Spleen (tissue), 11 donors: ENCODE data around the gene KRT73. TPM values are rescaled to one million over a fixed set of nuclear protein-coding genes. Genes with fewer than 3 reads are reported as not detected.

ENCODE experiments used
- DNase-seq: peaks from one replicate; pipeline ENCODE4 v3.0.0-alpha.2; 2020
- H3K27ac ChIP-seq, 8 donors: fragments of 200-600 bp; sonication (generic) in 7 of 8; 1 replicate in 4 of 8; 2 replicates in 4 of 8; pipeline versions ENCODE4 v1.5.0 to v1.8.0; 2016 to 2021; ENCODE audit warnings: inconsistent platforms in 4 of 8, mild to moderate bottlenecking in 4 of 8, moderate library complexity in 1 of 8
- H3K27me3 ChIP-seq, 7 donors: fragments of 200-600 bp; sonication (generic) in 6 of 7; replicated peaks in 1 of 7; 1 replicate in 4 of 7; 2 replicates in 3 of 7; pipeline versions ENCODE4 v1.5.0 to v1.8.0; 2016 to 2021; ENCODE audit warnings: inconsistent platforms in 3 of 7, mild to moderate bottlenecking in 1 of 7
- H3K36me3 ChIP-seq, 6 donors: fragments of 200-600 bp; sonication (generic) in 5 of 6; 1 replicate in 4 of 6; 2 replicates in 2 of 6; pipeline versions ENCODE4 v1.5.0 to v1.8.0; 2016 to 2021; ENCODE audit warnings: inconsistent platforms in 2 of 6
- H3K4me1 ChIP-seq, 6 donors: fragments of 200-600 bp; sonication (generic) in 5 of 6; 1 replicate in 3 of 6; 2 replicates in 3 of 6; pipeline versions ENCODE4 v1.5.0 to v1.8.0; 2016 to 2021; ENCODE audit warnings: inconsistent platforms in 3 of 6
- H3K4me3 ChIP-seq, 8 donors: fragments of 200-600 bp; sonication (generic) in 7 of 8; 1 replicate in 4 of 8; 2 replicates in 4 of 8; pipeline versions ENCODE4 v1.5.0 to v1.8.0; 2016 to 2021; ENCODE audit warnings: inconsistent platforms in 4 of 8, mild to moderate bottlenecking in 4 of 8, moderate library complexity in 2 of 8
- H3K9me3 ChIP-seq, 8 donors: fragments of 200-600 bp; sonication (generic) in 7 of 8; 1 replicate in 4 of 8; 2 replicates in 4 of 8; pipeline versions ENCODE4 v1.5.0 to v1.8.0; 2016 to 2021; ENCODE audit warnings: inconsistent platforms in 4 of 8
- CTCF ChIP-seq, 11 experiments: fragments of 200-600 bp in 7 of 11; fragments of 450-650 bp in 4 of 11; sonication (generic) in 4 of 11; IDR thresholded peaks in 8 of 11; conservative IDR thresholded peaks in 3 of 11; 1 replicate in 7 of 11; 2 replicates in 4 of 11; pipeline versions ENCODE4 v1.4.0 to v1.8.0; 2016 to 2021; ENCODE audit warnings: antibody characterized with exemption in 11 of 11, inconsistent platforms in 4 of 11, mild to moderate bottlenecking in 1 of 11
- POLR2A ChIP-seq, 3 donors: fragments of 450-650 bp; IDR thresholded peaks; one replicate each; pipeline ENCODE4 v1.5.1; 2017; ENCODE audit warnings: antibody characterized with exemption in 3 of 3, mild to moderate bottlenecking in 1 of 3
- POLR2AphosphoS5 ChIP-seq, 3 donors: sonication (generic); formaldehyde crosslinking; IDR thresholded peaks; one replicate each; pipeline ENCODE4 v1.5.1; 2017; ENCODE audit warnings: antibody characterized with exemption in 3 of 3
- WGBS, 5 donors: extraction: QIAGEN DNeasy Blood & Tissue Kit in 3 of 5; methylation state at CpG; one replicate each; pipeline versions ENCODE4 v1.1.5 to v1.1.7; 2013 to 2018; 5-methylcytosine and 5-hydroxymethylcytosine counted together
- intact Hi-C: fragments of 100-400 bp; cut with DNase I; formaldehyde crosslinking; loops from one replicate; pipeline ENCODE4 v1.15.0; 2023; ENCODE audit warnings: low total_unique reads
- polyA plus RNA-seq, 3 donors: library from polyadenylated mRNA; stranded (reverse); fragments of 200-250 nt; gene quantifications; one replicate each; pipeline ENCODE4 v1.2.1, GENCODE V29; 2013
- total RNA-seq, 7 donors: library from RNA; depleted of rRNA in 3 of 7; stranded (reverse); fragments of >200 nt in 3 of 7; fragmentation: NEBNext Ultra II Directional in 4 of 7; extraction: Animal tissue kit (Norgen Biotek cat#: 25700) in 4 of 7; gene quantifications; one replicate each; pipeline versions ENCODE4 v1.1.0 to v1.2.1, GENCODE V29; 2016 to 2021
- donor health status: healthy with polysubstance abuse.
- donor health status: DM: no; HTN: no; CAD: no; lungs with moderate emphysema.
- donor health status: DM: no; HTN: no; CAD: no.
- donor health status: Bipolar disorder and iron deficiency.
- donor health status: healthy.
- donor health status: DM: no; HTN: no; CAD: no.
- donor health status: DM: yes; HTN: yes; CAD: no.

KRT73 gene
- total and polyA plus RNA-seq, 10 donors, result 0.04 to 1.4 (median 0.36) TPM

GRCh38 chr12:52651726-52652261 lies 33.4 kb upstream of the KRT73 start, which contains the start of gene KRT2:
KRT2 (minus strand) TSS chr12:52652211; CDS start chr12:52652142, 69 bp downstream.
- DNase-seq, result peak; percentile 54
- 91 to 97% (median 93%) methylated on average over 16 of the region's 16 CpGs for WGBS, 5 donors

GRCh38 chr12:52650520-52651081 lies 32.2 kb upstream of the KRT73 start:
- intact Hi-C loops, result no loop called here
- Histone ChIP-seq H3K36me3 (no peaks in the 10 kb centered on the region), H3K9me3 (peaks cover 0 to 8% (median 0%) of the 10 kb centered on the region in 8 donors), H3K27me3 (peaks cover 0 to 5% (median 0%) of the 10 kb centered on the region in 7 donors), H3K27ac (peak overlapping the region in 5 of 8 donors; percentile 21 to 46 (median 26)), H3K4me1 (peaks cover 0 to 11% (median 0%) of the 10 kb centered on the region in 6 donors), H3K4me3 (no peak overlapping the region)
- TF ChIP-seq CTCF (IDR thresholded peaks at IDR 0.05 in 8 of 11, conservative IDR thresholded peaks at IDR 0.05 in 3 of 11), result no peak
- TF ChIP-seq POLR2AphosphoS5 (IDR thresholded peaks at IDR 0.05), result no peak
- TF ChIP-seq POLR2A (IDR thresholded peaks at IDR 0.05), result no peak
- WGBS, 5 donors, result 64 to 75% (median 69%) methylated on average over 12 of the region's 12 CpGs
- peak; percentile 60 for DNase-seq

More at GRCh38 chr12:52651726-52652261, 33.4 kb upstream of the KRT73 start, which contains the start of gene KRT2:
- intact Hi-C loops, result no loop called here
- H3K27me3 ChIP-seq, result peaks cover 0 to 5% (median 0%) of the 10 kb centered on the region in 7 donors
- H3K27ac ChIP-seq, result peak within 1 kb of the TSS in 4 of 8 donors; percentile 23 to 46 (median 32)
- H3K4me1 ChIP-seq, result no peaks in the 10 kb centered on the region
- peaks cover 0 to 8% (median 0%) of the 10 kb centered on the region in 8 donors for H3K9me3 ChIP-seq
- H3K4me3 ChIP-seq, result no peak within 1 kb of the TSS
- H3K36me3 ChIP-seq, result no peaks in the 10 kb centered on the region
- TF ChIP-seq POLR2A (IDR thresholded peaks at IDR 0.05) (no peak), CTCF (IDR thresholded peaks at IDR 0.05 in 8 of 11, conservative IDR thresholded peaks at IDR 0.05 in 3 of 11) (no peak), POLR2AphosphoS5 (IDR thresholded peaks at IDR 0.05) (no peak)

- H3K36me3 ChIP-seq, result no peaks in the 10 kb centered on the region
- no peak overlapping the region for H3K27ac ChIP-seq
- H3K9me3 ChIP-seq, result peaks cover 0 to 8% (median 0%) of the 10 kb centered on the region in 8 donors
- H3K27me3 ChIP-seq, result peaks cover 0 to 6% (median 0%) of the 10 kb centered on the region in 7 donors
- H3K4me3 ChIP-seq, result no peak overlapping the region
- TF ChIP-seq POLR2A (IDR thresholded peaks at IDR 0.05), result no peak
- TF ChIP-seq CTCF (IDR thresholded peaks at IDR 0.05 in 8 of 11, conservative IDR thresholded peaks at IDR 0.05 in 3 of 11), result no peak
- no peak for TF ChIP-seq POLR2AphosphoS5 (IDR thresholded peaks at IDR 0.05)
- 63 to 77% (median 67%) methylated on average over 6 of the region's 6 CpGs for WGBS, 5 donors
- intact Hi-C loops, result no loop called here
- no peak for DNase-seq
- H3K4me1 ChIP-seq, result peaks cover 0 to 13% (median 0%) of the 10 kb centered on the region in 6 donors
Observed at GRCh38 chr12:52649066-52649465, 30.7 kb upstream of the KRT73 start.

GRCh38 chr12:52648012-52648550 lies 29.7 kb upstream of the KRT73 start:
- intact Hi-C loops, result no loop called here
- Histone ChIP-seq H3K27me3 (peaks cover 0 to 6% (median 0%) of the 10 kb centered on the region in 7 donors), H3K4me3 (no peak overlapping the region), H3K4me1 (peaks cover 0 to 13% (median 0%) of the 10 kb centered on the region in 6 donors), H3K36me3 (no peaks in the 10 kb centered on the region), H3K27ac (no peak overlapping the region), H3K9me3 (peaks cover 0 to 8% (median 0%) of the 10 kb centered on the region in 8 donors)
- no peak for DNase-seq
- 87 to 96% (median 91%) methylated on average over 8 of the region's 8 CpGs for whole genome bisulfite sequencing, 5 donors
- TF ChIP-seq POLR2A (IDR thresholded peaks at IDR 0.05) (no peak), POLR2AphosphoS5 (IDR thresholded peaks at IDR 0.05) (no peak)
